Cerebellar cortex (tissue), 1 donor: ENCODE measurements around the gene DGKI.
A peak's percentile ranks its signal among the peaks of the same experiment; 100 is the strongest.

Source experiments
- DNase-seq: peaks from one replicate; pipeline ENCODE4 v3.0.0-alpha.2; 2015; ENCODE audit warnings: low spot score

DGKI gene

GRCh38 chr7:137846827-137847567 is at the start of gene DGKI:
TSS of gene DGKI (minus strand) at chr7:137846974.
- peak; percentile 76 for DNase-seq

DNA sequence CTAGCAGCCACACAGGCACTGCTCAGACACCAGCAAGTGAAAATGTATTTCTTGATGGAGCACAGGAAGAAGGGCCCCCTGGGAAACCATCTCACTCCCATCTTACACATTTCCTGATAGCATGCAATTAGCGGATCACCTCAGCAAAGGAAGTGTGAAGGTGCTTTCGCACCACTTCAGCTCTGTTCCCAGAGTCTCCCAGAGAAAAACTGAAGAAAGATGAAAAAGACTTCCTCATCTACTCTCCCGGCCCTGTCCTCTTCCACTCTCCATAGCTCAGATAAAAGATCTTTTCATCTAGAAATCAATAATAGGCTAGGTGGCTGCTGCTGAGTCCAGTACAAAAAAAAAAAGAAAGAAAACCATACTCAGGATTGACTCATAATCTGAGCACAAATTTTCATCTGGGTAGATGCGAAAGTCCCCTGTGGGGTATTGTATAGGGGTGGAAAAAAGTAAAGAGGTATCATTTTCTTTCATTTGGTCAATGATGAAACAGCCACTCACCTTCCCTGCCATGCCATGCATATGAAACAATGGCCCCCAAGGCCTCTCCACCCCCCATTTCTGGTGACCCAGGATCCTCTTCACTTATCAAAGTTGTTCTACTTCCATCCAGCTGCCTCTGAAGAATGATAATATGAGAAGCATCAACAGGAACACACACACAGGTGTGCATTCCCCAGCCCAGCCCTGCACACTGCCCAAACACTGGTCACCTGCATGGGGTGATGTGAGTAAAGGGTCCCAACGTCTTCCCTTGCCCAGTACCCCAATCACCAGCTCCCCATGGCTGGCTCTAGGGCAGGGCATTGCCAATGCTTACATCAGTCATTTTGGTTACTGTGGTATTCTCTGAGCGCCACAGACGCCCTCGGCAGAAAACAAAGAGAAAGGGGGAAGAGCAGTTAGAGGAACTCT is 48.8 kb upstream of the DGKI start:
- no peak for DNase-seq

DNA sequence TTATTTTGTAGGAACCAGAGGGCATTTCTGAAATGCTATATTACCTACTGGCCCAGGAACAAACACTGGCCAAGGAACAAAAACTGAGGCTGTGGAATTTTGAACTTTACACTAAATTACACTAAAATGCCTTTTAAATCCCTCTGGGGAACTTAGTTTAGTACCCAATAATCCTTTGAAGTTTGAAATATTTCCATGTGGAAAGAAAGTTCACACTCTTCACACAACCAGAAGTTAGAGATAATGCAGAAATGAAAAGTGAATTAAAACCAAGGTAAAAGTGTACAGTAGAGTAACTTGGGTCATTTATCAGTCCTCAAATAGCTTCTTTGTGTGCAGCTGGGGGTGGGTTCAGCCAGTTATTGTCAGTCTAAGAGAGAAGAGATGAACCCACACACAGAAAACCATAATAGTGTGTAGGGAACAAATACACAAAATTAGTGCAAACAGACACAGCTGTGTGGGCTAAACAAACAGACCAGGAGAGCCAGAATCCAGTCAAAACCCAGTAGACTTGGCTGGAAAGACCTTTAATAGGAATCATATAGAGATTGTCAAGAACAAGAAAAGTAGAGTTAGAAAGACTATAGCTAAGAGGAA is 46.5 kb upstream of the DGKI start:
- no peak for DNase-seq

DNA sequence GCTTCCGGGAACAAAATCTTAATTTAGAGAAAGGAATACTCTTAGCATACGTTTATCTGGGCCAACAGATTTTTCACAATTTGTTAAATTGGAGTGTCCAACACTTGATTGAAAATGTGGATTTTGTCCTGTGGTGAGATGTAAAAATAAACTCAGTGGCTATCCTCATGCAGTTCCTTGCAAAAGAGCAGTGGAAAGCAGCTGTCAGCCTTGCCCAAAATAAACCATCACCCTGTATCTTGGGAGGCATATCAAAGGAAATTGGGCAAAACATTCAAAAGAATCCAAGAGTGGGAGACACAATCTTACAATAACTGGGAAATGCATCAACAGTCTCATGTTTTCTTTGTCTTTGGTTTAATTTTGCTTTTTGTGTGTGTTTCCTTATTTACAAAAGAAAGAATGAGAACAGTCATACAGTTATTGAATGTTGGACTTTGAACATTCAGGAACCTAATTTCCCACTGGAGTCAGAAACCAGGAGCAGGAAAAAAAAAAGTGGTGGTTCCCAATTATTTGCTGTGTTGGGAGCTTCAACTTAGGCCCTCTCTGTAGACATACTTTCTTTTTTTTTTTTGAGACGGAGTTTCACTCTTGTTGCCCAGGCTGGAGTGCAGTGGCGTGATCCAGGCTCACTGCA is 44.4 kb upstream of the DGKI start:
- no peak for DNase-seq

DNA sequence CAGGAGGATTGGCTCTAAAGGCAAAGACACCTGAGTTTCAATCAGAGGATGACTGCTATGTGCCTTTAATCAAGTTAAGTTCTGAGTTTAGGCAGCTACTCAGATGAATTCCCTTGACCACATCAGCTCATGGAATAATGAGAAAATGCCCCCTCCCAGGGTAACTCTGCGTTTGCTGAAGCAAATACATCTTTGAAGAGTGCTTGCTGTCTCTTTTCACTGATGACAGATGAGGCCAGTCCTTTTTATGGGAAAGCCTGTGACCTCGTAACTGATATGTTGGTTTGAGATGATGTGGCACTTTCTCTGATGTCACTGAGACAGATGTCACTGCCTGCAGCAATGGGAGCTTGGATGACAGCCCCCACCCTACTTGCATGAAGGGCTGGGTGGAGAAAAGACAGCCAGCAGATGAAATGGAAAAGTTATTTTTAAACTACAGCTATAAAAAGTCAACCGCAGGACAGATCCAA is 43.7 kb upstream of the DGKI start:
- DNase-seq: no peak

GRCh38 chr7:137888241-137888640 is 41.5 kb upstream of the DGKI start:
- DNase-seq: no peak

- no peak for DNase-seq
These were observed 40.0 kb upstream of the DGKI start for GRCh38 chr7:137886746-137887145.

DNA sequence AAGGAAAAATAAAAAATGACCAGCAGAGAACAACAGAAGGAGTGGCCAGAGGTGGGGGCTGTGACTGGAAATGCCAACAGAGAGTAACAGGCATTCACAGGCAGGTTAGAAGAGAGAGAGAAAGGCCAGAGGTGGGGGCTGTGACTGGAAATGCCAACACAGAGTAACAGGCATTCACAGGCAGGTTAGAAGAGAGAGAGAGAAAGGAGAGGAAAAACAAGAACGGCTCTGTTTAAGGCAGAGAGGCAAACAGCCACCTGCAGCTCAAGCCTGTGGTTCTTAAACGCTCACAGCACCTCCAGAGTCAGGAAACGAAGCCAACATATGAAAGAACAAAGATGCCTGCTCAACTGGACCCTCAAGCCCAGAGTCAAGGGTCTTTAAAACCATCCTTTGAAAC is 39.5 kb upstream of the DGKI start:
- no peak for DNase-seq

DNA sequence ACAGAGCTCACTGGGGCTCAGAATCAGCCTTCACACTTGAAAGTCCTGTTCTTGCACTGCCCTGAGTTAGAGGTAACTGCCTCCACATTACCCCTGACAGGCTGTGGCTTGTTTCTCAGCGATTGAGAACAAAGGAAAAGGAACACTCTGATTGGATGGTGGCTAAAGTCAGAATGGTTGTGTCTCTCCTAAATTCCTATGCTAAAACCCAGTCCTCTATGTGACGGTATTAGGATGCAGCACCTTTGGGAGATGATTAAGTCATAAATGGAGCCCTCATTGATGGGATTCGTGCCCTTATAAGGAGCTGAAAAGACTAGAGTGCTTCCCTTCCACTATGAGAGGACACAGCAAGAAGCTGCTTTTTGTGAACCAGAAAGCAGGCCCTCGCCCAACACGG is 38.9 kb upstream of the DGKI start:
- DNase-seq: no peak

DNA sequence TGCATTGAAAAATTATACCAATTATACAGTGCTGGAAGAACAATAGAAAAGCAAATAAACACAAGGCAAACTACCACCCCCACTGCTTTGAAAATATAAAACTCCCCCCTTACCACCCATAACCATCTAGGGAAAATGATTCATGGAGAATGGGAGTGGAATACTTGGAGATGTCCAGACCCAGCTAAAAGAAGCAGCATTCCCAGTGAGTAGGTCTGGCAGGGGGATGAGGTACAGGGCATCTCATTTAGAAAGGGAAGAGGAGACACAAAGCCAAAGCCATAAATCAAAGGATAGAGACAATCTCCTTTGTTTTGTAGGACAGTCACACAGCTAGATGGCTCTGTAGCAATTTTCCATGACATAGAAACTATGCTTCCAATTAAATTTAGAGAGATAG is 36.0 kb upstream of the DGKI start:
- no peak for DNase-seq

GRCh38 chr7:137882261-137882668 is 35.5 kb upstream of the DGKI start:
- DNase-seq: no peak

DNA sequence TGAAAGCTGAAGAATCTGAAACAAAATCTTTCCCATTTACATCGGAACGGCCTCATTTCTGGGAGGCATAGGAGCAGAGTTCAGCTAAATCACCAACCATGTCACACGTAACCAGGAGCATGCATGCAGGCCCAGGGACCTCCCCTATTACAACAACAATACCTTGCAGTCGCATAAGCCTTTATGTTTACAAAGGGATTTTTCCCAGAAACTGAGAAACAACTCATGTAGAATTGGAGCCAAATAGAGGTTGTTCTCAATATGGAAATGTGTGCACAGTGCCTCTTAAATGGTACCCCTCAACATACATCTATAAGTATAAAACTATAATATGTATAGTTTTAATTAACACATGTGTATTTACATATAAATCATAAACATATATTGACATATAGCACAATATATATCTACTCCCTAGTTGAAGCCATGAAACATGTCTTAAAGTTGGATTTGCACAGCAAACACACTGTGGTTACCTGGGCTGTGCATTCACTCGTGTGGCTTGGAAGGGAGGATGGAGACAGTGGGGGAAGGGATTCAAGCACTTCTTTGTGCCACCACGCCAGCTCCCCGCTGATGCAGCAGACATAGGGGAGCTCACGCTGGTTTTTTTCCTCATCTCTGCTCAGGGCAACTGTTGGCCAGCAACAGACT is 35.0 kb upstream of the DGKI start:
- DNase-seq: no peak

GRCh38 chr7:137880432-137880831 is 33.7 kb upstream of the DGKI start:
- DNase-seq: no peak

DNA sequence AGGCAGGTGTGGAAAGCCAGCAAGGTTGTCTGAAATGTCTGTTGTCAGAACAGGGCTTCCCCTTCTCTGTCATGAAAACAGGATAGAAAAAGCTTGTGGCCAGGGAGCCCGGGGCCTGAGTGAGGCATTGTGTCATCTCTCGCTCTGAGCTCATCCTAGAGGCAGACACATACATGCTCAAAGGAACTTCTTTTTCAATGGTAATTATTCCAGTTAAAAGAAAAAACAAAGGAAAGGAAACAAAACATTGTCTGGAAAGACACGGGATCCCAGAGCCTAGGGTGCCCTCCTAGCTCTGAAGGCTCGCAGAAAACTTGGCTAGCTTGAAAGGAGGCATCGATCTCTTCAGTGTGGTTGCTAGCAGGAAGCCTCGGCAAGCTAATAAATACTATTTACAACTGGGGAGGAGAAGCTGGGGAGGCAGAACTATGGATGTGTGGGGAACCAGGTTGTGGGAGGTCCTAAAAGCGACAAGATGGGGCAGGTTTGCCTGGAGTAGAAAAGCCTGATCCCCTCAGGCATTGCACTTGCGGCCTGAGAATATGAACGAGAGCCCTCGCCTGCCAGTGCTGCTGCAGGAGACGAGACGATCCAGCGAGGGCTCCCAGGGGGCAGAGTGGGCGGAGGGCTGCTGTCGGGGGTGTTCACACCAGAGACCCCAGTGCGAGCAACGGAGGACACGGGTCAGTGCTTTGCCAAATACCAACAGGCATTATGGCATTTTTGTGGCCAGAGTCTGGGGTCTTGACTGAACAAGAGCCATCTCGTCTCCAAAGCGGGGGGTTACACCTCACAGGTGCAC is 32.8 kb upstream of the DGKI start:
- no peak for DNase-seq

- DNase-seq: peak; percentile 11
These were observed 31.7 kb upstream of the DGKI start for GRCh38 chr7:137878333-137878961.

- DNase-seq: no peak
These were observed 30.4 kb upstream of the DGKI start for GRCh38 chr7:137877027-137877675.

- no peak for DNase-seq
These were observed 29.0 kb upstream of the DGKI start for GRCh38 chr7:137875746-137876145.

- DNase-seq: peak; percentile 16
These were observed 27.4 kb upstream of the DGKI start for GRCh38 chr7:137873979-137874777.

DNA sequence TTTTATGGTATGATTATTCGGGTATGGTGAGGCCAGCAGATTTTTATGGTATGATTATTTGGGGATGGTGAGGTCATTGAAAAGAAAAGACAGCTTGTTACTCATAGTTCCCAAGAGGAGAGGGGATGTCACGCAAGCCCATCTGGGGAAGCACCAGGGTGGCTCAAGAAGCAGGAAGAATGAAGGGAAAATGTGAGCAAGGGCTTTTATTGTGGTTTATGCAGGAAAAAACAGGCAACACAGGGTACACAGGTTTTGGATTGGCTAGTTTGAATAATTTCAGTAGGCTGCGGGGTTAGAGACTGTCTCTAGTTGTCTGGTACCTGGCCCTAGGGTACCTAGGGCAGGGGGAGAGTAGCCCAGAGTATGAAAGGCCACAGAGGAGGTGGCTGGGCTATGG is 26.8 kb upstream of the DGKI start:
- no peak for DNase-seq
